ENCODE results near the gene UACA.
"Not testable (repeated sequence)": the region's sequence is repeated elsewhere in the genome, so short reads cannot be mapped to it uniquely, and the experiment has no call there.

UACA gene

DNA sequence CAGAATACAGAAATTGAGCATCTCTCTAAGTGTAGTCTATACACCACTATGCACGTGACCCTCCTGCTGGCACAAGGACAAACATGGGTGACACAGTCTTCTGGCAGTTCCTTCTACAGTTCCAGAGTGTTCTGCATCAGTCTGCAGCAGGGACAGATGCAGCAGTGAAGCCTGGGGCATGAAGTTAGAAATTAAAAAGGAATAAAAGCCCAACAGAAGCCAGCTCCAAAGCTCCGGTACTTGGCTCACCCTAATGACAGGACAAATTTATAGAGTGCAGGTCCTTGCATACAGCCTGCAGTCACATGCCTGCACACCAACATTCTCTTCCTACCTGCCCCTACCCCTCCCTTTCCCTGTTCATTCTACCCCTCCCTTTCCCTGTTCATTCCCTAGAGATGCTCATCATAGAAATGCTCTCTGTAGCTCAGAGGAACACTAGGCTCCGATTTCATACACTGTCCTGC is 15.0 kb downstream of the UACA start:
- FAIRE-seq: no peak

DNA sequence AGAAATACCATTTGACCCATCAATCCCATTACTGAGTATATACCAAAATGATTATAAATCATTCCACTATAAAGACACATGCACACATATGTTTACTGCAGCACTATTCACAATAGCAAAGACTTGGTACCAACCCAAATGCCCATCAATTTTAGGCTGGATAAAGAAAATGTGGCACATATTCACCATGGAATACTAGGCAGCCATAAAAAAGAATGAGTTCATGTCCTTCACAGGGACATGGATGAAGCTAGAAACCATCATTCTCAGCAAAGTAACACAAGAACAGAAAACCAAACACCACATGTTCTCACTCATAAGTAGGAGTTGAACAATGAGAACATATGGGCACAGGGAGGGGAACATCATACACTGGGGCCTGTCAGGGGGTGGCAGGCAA is 16.8 kb downstream of the UACA start:
- FAIRE-seq; DNase-seq (ENCODE audit: insufficient read length): not testable (repeated sequence)

More for the DNA sequence above, 15.0 kb downstream of the UACA start:
- DNase-seq (ENCODE audit: insufficient read length): no peak
- no peak for TF ChIP-seq TAF1 (IDR thresholded peaks at IDR 0.05; ENCODE audit: borderline replicate concordance, low read depth, low read length)

DNA sequence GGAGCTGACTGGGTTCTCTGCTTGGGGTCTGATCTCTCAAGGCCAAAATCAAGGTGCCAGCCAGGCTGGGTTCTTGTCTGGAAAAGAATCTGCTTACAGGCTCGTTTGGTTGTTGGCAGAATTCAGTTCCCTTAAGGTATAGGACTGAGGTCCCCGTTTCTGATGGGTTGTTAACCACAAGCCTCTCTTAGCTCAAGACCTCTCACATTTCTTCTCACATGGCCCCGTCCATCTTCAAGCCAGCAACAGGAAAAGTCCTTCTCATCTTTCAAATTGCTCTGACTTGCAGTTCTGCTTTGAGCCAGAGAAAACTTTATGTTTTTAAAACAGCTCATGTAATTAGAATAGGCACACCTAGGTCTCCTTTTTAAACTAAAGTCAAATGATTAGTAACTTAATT is 20.4 kb downstream of the UACA start:
- DNase-seq (ENCODE audit: insufficient read length): no peak
- no peak for TF ChIP-seq POLR2A (IDR thresholded peaks at IDR 0.05; ENCODE audit: low read depth, low read length)
- no peak for TF ChIP-seq TAF1 (IDR thresholded peaks at IDR 0.05; ENCODE audit: borderline replicate concordance, low read depth, low read length)
- TF ChIP-seq POLR2AphosphoS5 (IDR thresholded peaks at IDR 0.05; ENCODE audit: low read depth, low read length): no peak

DNA sequence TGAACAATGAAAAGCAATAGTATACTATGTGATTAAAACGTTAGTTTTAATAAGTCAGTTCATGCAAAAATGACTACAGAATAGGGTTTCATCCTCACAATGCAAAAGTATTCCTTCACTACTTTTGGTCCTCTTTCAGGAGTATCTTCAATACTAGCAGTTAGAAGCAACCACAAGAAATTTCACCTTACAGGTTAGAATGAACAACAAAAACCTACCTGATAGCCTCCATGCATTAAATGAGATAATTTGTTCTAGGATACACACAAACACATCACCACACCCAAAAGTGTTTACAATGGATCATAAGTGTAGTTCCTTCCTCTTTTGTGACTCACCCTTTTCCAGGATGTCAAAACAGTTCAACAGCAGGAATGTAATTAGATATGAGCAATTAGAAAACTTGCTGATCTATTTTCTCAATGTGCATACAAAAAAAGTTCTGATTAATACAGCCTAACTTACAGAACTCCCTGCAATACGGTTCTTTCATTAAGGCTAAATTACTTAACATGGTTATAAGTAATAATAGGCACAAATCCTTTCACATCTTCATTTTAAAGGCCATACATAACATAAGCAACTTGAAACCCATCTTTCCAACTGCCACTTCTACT is 21.6 kb downstream of the UACA start:
- FAIRE-seq: no peak
- no peak for TF ChIP-seq POLR2AphosphoS5 (IDR thresholded peaks at IDR 0.05; ENCODE audit: low read depth, low read length)
- DNase-seq (ENCODE audit: insufficient read length): no peak

More for the DNA sequence above, 20.4 kb downstream of the UACA start:
- no peak for FAIRE-seq

DNA sequence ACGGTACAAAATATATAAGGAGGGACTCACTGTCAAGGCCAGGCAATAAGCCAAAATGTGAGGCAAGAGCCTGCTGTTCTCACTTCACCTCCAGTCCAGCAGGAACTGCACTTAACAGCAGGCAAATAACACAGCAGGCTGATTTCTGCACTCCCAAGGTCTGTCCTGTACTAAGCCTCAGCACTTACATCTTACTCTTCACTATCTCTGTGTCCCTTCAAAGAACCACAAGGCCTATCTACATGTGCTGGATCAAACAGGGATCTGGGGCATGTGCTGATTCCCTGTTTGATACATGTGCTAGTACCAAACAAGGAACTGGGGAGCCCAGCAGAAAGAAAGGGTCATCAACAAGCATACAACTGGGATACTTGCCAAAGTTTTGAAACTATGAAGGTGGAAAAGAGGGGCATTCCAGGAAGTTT is 22.2 kb downstream of the UACA start:
- FAIRE-seq (no peak), DNase-seq (ENCODE audit: insufficient read length) (no peak)
- TF ChIP-seq POLR2AphosphoS5 (IDR thresholded peaks at IDR 0.05; ENCODE audit: low read depth, low read length): no peak
- no peak for TF ChIP-seq TAF1 (IDR thresholded peaks at IDR 0.05; ENCODE audit: borderline replicate concordance, low read depth, low read length)
- no peak for TF ChIP-seq POLR2A (IDR thresholded peaks at IDR 0.05; ENCODE audit: low read depth, low read length)

DNA sequence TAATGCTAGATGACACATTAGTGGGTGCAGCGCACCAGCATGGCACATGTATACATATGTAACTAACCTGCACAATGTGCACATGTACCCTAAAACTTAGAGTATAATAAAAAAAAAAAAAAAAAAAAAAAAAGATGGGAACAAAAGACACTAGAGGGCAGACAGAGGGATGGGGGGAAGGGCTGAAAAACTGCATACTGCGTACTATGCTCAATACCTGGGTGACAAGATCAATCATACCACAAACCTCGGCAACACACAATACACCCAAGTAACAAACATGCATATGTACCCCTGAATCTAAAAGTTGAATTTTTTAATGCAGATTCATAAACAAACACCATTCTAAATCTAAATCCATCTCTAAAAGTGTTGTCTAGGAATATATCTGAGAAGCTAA is 28.3 kb downstream of the UACA start:
- FAIRE-seq; DNase-seq (ENCODE audit: insufficient read length): not testable (repeated sequence)

DNA sequence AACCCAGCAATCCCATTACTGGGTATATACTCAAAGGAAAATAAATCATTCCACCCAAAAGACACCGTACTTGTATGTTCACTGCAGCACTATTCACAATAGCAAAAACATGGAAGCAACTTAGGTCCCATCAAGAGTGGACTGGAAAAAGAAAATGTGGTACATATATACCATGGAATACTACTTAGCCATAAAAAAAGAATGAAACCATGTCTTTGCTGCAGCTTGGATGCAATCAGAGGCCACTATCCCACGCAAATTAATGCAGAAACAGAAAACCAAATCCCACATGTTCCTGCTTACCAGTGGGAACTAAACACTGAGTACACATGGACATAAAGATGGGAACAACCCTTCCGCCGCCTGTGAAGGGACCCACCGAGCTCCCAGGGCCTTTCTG is 34.2 kb downstream of the UACA start:
- TF ChIP-seq POLR2A (IDR thresholded peaks at IDR 0.05; ENCODE audit: low read depth, low read length): no peak
- TF ChIP-seq POLR2AphosphoS5 (IDR thresholded peaks at IDR 0.05; ENCODE audit: low read depth, low read length): no peak
- DNase-seq (ENCODE audit: insufficient read length): no peak
- FAIRE-seq: no peak

DNA sequence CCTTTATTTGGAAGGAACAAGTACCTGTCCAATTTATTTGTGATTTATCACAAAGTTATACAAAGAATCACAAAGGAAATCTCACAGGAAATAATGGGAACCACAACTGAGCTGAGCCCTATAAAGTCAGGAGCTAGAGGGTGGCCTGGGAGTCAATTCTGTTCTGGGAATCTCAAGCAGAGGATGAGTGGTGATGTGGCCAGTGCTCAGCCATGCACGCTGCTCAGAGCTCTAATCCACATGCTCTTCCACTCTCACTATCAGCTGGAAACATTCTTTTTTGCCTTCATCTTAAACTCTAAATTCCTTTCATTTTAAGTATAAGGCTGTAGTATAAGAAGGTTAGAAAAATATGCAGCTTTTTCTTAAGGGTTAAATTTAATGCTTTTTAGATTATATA is 36.6 kb downstream of the UACA start:
- no peak for DNase-seq (ENCODE audit: insufficient read length)
- no peak for TF ChIP-seq POLR2AphosphoS5 (IDR thresholded peaks at IDR 0.05; ENCODE audit: low read depth, low read length)
- TF ChIP-seq TAF1 (IDR thresholded peaks at IDR 0.05; ENCODE audit: borderline replicate concordance, low read depth, low read length): no peak
- no peak for TF ChIP-seq POLR2A (IDR thresholded peaks at IDR 0.05; ENCODE audit: low read depth, low read length)
- FAIRE-seq: no peak

DNA sequence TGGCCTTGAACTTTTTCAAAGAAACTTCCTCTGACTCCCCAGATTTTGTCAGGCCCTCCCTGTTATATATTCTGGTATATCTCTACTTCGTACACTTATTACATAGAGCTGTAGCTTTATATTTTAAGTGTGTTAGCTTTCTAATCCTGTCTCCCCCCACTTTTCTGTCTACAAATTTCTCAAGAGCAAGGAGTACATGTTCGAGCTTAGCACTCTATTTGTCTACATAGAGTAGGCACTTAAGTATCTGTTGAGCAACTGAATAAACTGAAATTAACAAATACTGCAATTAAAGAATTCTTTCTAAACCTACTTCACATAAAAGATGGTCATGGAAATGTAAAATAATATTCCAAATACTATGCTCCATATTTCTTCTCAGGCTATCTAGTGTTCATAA is 39.4 kb downstream of the UACA start:
- DNase-seq (ENCODE audit: insufficient read length): no peak
- FAIRE-seq: no peak
- TF ChIP-seq POLR2AphosphoS5 (IDR thresholded peaks at IDR 0.05; ENCODE audit: low read depth, low read length) (no peak), POLR2A (IDR thresholded peaks at IDR 0.05; ENCODE audit: low read depth, low read length) (no peak), TAF1 (IDR thresholded peaks at IDR 0.05; ENCODE audit: borderline replicate concordance, low read depth, low read length) (no peak)

DNA sequence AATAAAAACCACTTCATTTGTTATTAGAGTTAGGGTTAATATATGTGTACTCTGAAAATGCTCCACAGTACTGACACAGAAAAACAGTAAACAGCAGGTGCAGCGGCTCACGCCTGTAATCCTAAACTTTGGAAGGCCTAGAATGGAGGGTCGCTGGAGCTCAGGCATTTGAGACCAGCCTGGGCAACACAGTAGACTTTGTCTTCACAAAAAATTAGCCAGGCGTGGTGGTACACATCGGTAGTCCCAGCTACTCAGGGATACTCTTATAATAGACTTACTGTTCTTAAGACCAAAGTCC is 40.3 kb downstream of the UACA start:
- TF ChIP-seq POLR2AphosphoS5 (IDR thresholded peaks at IDR 0.05; ENCODE audit: low read depth, low read length): no peak
- no peak for TF ChIP-seq POLR2A (IDR thresholded peaks at IDR 0.05; ENCODE audit: low read depth, low read length)
- TF ChIP-seq TAF1 (IDR thresholded peaks at IDR 0.05; ENCODE audit: borderline replicate concordance, low read depth, low read length): no peak
- no peak for FAIRE-seq
- no peak for DNase-seq (ENCODE audit: insufficient read length)

DNA sequence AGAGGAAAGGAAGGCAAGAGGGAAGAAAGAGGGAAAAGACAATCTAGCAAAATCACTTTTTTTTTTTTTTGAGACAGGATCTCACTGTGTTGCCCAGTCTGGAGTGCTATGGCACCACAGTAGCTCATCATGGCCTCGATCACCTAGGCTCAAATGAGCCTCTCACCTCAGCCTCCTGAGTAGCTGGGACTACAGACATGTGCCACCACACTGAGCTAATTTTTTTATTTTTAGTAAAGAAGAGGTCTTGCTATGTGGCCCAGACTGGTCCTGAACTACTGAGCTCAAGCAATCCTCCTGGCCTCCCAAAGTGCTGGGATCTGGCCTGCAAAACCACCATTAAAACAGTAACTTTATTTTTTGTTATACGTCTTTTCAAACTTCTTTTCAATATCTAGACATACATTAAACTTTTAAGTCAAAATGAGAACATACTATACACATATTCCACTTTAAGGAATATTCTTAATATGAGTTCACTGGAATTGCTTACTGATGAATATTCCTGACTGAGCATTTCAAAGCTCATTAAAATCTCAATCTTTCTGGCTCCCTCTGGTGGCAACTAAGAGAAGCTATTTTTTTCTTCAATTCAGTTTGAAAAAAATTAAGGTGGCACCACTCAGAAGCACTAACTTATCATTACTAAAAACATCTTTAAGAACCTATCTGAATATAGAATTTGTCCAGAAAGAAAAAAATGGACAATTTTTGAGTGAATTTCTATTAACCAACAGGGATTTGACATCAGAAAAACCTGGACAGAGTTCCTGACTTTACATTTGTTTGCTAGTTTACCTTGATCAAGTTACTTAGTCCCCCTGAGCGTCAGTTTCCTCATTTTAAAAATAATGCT is 40.9 kb downstream of the UACA start:
- no peak for FAIRE-seq
- peak; percentile 8 for DNase-seq (ENCODE audit: insufficient read length)
- TF ChIP-seq TAF1 (IDR thresholded peaks at IDR 0.05; ENCODE audit: borderline replicate concordance, low read depth, low read length): no peak
- TF ChIP-seq POLR2AphosphoS5 (IDR thresholded peaks at IDR 0.05; ENCODE audit: low read depth, low read length): no peak

DNA sequence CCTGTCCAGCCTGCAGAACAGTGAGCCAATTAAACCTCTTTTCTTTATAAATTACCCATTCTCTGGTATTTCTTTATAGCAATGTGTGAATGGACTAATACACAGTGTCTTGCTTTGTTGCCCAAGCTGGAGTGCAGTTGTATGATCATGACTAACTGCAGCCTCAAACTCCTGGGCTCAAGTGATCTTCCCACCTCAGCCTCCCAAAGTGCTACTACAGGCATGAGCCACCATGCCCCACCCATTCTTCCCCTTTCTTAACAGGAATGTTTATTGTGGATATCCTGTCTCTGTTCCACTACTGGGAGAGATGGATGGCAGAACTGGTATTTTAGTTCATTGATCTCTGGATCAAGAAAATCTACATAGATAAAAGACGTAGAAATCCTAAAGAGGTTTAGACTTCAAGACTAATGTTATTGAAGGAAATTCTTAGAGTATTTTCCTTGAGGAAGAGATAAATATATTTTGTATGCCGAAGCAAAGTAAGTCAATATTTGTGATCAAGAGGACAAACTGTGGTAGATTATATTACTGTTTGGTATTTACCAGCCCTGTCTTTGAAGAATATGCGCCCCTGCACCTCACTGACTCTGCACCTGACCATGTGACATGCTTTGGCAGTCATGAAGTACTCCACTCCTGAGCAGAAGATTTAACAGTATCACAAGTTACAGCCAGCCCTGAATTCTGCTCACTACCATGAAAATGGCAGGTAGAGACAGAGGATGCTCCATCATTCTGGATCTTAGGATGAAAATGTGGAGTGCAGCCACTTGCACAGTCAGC is 42.9 kb downstream of the UACA start:
- FAIRE-seq (no peak), DNase-seq (ENCODE audit: insufficient read length) (no peak)
- TF ChIP-seq POLR2A (IDR thresholded peaks at IDR 0.05; ENCODE audit: low read depth, low read length): no peak
- TF ChIP-seq POLR2AphosphoS5 (IDR thresholded peaks at IDR 0.05; ENCODE audit: low read depth, low read length): no peak
- TF ChIP-seq TAF1 (IDR thresholded peaks at IDR 0.05; ENCODE audit: borderline replicate concordance, low read depth, low read length): no peak
